AG04450 (cell line): ENCODE measurements around the gene SLC8A1. TPM values are rescaled to one million over a fixed set of nuclear protein-coding genes. Genes with fewer than 3 reads are reported as not detected.

Experiments used
- CTCF ChIA-PET: fragments of 300-600, 350-600 bp; formaldehyde crosslinking; extraction: SDS; loops from one replicate; lab custom pipeline; 2022; ENCODE audit warnings: antibody characterized with exemption, inconsistent platforms; lab: Charles Lee
- POLR2A ChIA-PET: fragments of 350-600 bp; formaldehyde crosslinking; extraction: SDS; loops from one replicate; lab custom pipeline; 2021; ENCODE audit warnings: antibody characterized with exemption, inconsistent platforms; lab: Yijun Ruan, JAX
- DNase-seq: peaks from one replicate; pipeline ENCODE4 v3.0.0-alpha.2; 2011; ENCODE audit warnings: low read depth, low spot score
- H3K27ac ChIP-seq: one replicate; pipeline ENCODE4 v1.5.1; 2012; ENCODE audit warnings: low read depth, low read length, control low read depth
- H3K27me3 ChIP-seq: one replicate; pipeline ENCODE4 v1.6.0; 2012; ENCODE audit warnings: low read length; ENCODE audit not compliant: control insufficient read depth, insufficient read depth
- H3K4me3 ChIP-seq: 2 replicates; pipeline ENCODE4 v1.5.1; 2011; ENCODE audit warnings: mild to moderate bottlenecking, low read depth, low read length, control low read depth
- H3K9me3 ChIP-seq: 2 replicates; pipeline ENCODE4 v1.5.1; 2012; ENCODE audit warnings: low read length; ENCODE audit not compliant: control insufficient read depth, insufficient read depth
- polyA plus RNA-seq: library from polyadenylated mRNA; depleted of rRNA; stranded (reverse); fragments of >200 nt; gene quantifications from 2 replicates; pipeline ENCODE4 v1.2.3, GENCODE V29; 2011
- TF ChIP-seq, protein P1 (sequence below): IDR thresholded peaks from 2 replicates; pipeline ENCODE4 v1.5.1; 2011; ENCODE audit warnings: low read depth, low read length, control low read depth, inconsistent platforms

The SLC8A1 gene
- polyA plus RNA-seq, 1 experiment: 19.3 TPM

DNA sequence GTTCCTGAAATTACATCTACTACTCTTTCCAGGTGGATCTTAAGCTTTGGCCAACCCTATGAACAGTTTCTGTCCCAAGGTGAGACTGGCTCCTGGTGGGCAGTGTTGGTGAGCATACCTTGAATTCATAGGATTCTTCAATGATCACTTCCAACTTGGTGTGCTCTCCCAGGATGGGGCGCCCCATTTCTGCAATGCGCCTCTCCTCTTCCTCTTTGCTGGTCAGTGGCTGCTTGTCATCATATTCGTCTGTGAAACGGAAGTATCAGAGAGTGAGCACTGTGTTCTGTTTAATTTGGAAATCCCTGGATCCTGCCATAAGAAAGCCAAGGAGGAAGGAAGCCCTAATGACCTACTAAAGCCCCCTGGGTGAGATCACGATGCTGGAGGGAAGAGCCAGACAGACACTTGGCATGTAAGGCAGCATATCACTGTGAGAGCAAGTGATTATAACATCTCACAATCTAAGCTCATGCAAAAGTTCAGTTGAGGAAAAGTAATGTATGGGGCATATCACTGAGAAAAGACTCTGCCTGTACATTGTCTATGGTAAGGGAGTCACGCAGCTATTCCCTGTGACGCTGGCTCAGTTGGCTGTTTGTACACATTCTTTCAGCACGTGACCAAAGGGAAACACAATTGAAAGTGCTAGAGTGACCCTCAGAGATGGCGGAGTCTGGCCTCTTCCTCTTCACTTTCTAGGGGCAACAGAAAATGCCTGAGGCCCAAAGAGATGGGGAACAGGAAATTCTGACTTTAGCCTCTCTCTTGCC, 287.0 kb downstream of the SLC8A1 start:
- no peak overlapping the region for H3K4me3 ChIP-seq
- ChIA-PET POLR2A (no interaction called here), CTCF (interaction anchor here (0.8 to 1.3 kb wide), 4 partner anchors 24 to 251 kb away, joined by 3 to 4 read pairs (median 3); no protein-coding TSS in a partner anchor)
- TF ChIP-seq, protein P1, sequence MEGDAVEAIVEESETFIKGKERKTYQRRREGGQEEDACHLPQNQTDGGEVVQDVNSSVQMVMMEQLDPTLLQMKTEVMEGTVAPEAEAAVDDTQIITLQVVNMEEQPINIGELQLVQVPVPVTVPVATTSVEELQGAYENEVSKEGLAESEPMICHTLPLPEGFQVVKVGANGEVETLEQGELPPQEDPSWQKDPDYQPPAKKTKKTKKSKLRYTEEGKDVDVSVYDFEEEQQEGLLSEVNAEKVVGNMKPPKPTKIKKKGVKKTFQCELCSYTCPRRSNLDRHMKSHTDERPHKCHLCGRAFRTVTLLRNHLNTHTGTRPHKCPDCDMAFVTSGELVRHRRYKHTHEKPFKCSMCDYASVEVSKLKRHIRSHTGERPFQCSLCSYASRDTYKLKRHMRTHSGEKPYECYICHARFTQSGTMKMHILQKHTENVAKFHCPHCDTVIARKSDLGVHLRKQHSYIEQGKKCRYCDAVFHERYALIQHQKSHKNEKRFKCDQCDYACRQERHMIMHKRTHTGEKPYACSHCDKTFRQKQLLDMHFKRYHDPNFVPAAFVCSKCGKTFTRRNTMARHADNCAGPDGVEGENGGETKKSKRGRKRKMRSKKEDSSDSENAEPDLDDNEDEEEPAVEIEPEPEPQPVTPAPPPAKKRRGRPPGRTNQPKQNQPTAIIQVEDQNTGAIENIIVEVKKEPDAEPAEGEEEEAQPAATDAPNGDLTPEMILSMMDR: no peak
- H3K9me3 ChIP-seq: no peaks in the 10 kb centered on the region
- no peak for DNase-seq
- H3K27ac ChIP-seq: no peak overlapping the region
- no peaks in the 10 kb centered on the region for H3K27me3 ChIP-seq

DNA sequence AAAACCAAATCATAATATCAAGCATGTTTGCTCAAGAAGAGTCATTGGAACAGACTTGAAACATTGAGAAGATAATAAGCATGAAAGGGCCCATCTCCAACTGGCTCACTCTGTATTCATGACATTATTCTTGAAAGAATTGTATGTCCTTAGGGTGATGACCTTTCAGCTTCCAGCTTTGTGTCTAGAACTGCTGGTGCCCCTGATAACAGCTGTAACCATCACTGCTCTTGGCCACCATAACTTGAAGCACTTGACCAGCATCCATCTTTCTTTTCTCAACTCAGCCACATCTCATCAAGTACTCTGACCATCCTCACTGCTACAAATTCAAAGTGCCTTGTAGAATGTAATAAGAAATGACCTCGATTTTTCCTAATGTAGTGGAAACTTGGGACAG, 289.9 kb downstream of the SLC8A1 start:
- POLR2A ChIA-PET: no interaction called here
- CTCF ChIA-PET: no interaction called here
- no peak for DNase-seq
- no peaks in the 10 kb centered on the region for H3K27me3 ChIP-seq
- H3K4me3 ChIP-seq: no peak overlapping the region
- H3K9me3 ChIP-seq: no peaks in the 10 kb centered on the region
- TF ChIP-seq, protein P1: no peak
- no peak overlapping the region for H3K27ac ChIP-seq

DNA sequence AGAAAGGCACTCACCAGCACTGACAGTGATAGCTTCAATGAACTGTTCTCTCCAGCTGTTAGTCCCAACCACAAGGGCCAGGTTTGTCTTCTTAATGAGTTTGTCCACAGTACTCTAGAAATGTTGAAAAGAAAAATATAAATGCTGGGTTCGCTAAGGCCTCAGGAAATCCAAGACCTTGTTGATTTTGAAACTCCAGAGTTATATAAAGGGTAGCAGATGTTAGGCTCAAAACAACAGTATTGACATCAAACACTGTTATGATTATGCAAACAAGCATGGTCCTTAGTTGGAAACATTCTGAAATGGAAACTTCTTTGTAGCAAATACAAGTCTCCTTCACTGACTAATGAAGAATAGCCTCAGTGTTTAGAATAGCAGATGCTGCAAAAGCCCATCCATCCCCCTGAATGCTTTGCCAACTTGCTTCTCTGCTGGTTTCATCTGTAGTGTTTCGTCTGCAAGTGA, 291.1 kb downstream of the SLC8A1 start:
- Histone ChIP-seq H3K4me3 (no peak overlapping the region), H3K27me3 (no peaks in the 10 kb centered on the region), H3K9me3 (no peaks in the 10 kb centered on the region), H3K27ac (no peak overlapping the region)
- ChIA-PET CTCF (interaction anchor here (1.5 kb wide), 1 partner anchor 247 kb away, joined by 4 read pairs; no protein-coding TSS in a partner anchor), POLR2A (no interaction called here)
- TF ChIP-seq, protein P1: no peak
- peak; percentile 39 for DNase-seq

DNA sequence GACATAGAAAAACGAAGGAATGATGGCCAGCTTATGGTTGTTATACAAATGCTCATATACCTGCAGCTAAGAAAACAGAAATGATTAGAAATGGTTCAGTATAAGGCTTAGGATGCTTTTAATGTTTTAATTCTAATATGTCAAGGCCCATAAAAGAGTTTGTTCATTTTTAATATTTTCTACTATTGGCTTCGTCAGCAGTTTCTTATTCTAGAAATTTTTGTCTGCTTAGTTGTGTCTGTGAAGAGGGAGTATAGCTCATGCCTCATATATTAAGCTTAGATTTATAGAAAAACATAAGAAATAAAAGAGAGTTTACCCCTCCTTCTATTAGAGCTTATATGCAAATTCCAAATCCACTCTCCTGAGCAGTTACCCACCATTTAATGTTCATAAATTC, 292.6 kb downstream of the SLC8A1 start:
- Histone ChIP-seq H3K9me3 (no peaks in the 10 kb centered on the region), H3K27ac (no peak overlapping the region), H3K4me3 (no peak overlapping the region), H3K27me3 (no peaks in the 10 kb centered on the region)
- DNase-seq: no peak
- TF ChIP-seq, protein P1: no peak
- ChIA-PET POLR2A (no interaction called here), CTCF (interaction anchor here (1.5 kb wide), 1 partner anchor 245 kb away, joined by 4 read pairs; no protein-coding TSS in a partner anchor)

DNA sequence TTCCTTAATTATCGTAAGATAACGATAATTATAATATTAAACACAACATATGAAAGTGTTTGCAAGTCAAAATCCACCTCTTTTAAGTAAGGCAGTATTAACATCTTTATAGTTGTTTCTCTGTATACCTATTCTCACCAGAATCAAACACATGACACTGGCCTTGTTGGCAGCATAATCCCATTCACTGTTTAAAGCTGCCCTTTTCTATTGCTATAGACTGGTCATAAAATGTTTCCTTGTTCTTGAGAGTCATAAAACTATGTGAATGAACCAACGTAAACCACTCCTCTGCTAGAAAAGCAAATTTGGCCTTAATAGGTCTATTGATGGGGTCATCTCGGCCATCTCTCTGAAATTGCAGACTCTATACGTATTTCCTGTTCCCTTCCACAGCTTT, 293.1 kb downstream of the SLC8A1 start:
- POLR2A ChIA-PET: no interaction called here
- Histone ChIP-seq H3K27ac (no peak overlapping the region), H3K4me3 (no peak overlapping the region), H3K9me3 (no peaks in the 10 kb centered on the region), H3K27me3 (no peaks in the 10 kb centered on the region)
- TF ChIP-seq, protein P1: no peak
- CTCF ChIA-PET: no interaction called here
- no peak for DNase-seq
